GM12864 (cell line): ENCODE measurements around the gene SULT1C4.
"Not testable (repeated sequence)": the region's sequence is repeated elsewhere in the genome, so short reads cannot be mapped to it uniquely, and the experiment has no call there.

Source experiments
- DNase-seq: peaks from one replicate; pipeline ENCODE4 v3.0.0-alpha.2; 2011; ENCODE audit warnings: low read depth
- H3K4me3 ChIP-seq: 2 replicates; pipeline ENCODE4 v1.5.1; 2011; ENCODE audit warnings: mild to moderate bottlenecking, low read depth, low read length, control low read depth
- TF ChIP-seq, protein P1 (sequence below): IDR thresholded peaks from 2 replicates; pipeline ENCODE4 v1.5.1; 2011; ENCODE audit warnings: low read depth, mild to moderate bottlenecking, moderate library complexity, low read length, control low read depth, inconsistent platforms; ENCODE audit errors: missing control alignments

Gene SULT1C4

DNA sequence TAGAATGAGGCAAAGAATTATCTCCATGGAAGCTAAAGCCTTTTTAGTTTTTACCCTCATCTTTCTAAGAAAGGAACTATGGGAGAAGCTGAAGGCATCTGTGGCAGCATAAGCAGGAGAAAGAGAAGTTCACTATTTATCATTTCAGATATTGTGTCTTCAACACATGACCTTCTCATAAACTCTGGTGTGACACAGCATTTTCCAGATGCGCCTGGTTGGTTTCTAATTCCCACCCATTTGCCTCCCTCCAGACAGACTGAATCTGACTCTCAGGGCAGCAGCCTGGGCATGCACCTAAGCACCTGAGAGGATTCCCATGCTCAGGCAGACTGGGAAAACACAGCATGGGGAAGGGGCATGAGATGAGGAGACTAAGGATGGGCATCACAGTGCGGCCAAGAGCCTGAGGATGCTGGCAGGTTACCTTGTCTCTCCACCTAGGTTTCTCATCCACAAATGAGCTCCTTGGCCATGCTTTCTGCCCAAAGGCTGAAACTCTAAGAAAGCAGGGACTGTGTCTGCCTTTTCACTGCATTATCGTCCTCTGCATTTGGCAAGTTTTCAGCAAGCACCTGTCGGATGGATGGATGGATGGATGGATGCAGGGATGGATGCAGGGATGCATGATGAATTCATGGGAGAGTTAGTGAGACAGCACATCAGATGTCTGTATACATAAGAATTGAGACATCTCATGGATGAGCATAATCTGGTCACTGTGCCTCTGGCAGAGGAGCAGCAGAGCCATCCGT is 28.8 kb upstream of the SULT1C4 start:
- DNase-seq = no peak
- no peak overlapping the region for H3K4me3 ChIP-seq
- TF ChIP-seq, protein P1, sequence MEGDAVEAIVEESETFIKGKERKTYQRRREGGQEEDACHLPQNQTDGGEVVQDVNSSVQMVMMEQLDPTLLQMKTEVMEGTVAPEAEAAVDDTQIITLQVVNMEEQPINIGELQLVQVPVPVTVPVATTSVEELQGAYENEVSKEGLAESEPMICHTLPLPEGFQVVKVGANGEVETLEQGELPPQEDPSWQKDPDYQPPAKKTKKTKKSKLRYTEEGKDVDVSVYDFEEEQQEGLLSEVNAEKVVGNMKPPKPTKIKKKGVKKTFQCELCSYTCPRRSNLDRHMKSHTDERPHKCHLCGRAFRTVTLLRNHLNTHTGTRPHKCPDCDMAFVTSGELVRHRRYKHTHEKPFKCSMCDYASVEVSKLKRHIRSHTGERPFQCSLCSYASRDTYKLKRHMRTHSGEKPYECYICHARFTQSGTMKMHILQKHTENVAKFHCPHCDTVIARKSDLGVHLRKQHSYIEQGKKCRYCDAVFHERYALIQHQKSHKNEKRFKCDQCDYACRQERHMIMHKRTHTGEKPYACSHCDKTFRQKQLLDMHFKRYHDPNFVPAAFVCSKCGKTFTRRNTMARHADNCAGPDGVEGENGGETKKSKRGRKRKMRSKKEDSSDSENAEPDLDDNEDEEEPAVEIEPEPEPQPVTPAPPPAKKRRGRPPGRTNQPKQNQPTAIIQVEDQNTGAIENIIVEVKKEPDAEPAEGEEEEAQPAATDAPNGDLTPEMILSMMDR = no peak

DNA sequence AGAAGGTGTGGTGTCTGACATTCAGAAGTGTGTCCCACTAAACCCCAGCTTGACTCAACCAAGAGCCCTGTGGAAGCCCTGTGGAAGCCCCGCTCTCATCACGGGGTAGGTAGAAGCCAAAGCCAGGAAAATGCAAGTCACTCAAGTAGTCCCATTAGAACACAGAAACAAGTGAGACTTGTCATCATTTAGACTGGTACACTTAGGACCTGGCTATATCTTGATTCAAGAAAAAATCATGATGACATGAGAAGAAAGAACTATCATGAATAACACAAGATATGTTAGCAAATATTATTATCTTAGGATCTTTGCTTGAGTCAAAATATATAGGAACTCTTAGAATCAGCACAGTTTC is 28.2 kb upstream of the SULT1C4 start:
- no peak for DNase-seq
- H3K4me3 ChIP-seq = no peak overlapping the region
- TF ChIP-seq, protein P1 = no peak

DNA sequence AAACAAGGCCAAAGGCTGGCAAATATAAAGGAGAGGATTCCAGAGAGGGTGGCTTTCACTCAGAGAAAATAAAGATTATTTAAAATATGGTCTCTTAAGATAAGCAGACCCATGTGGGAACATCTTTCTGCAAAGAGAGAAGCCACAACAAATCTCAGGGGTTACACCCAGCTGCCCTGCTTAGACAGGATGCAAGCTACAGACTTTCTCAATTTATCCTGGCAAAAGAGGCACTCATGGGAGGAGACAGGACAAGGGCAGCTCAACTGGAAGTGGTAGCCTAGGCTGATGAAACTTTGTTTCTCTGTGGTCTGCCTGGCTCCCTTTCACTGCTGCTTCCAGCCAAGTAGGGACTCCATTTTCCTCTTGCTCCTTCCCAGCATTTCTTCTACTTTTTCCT is 25.9 kb upstream of the SULT1C4 start:
- H3K4me3 ChIP-seq = no peak overlapping the region
- DNase-seq = no peak
- TF ChIP-seq, protein P1 = no peak

DNA sequence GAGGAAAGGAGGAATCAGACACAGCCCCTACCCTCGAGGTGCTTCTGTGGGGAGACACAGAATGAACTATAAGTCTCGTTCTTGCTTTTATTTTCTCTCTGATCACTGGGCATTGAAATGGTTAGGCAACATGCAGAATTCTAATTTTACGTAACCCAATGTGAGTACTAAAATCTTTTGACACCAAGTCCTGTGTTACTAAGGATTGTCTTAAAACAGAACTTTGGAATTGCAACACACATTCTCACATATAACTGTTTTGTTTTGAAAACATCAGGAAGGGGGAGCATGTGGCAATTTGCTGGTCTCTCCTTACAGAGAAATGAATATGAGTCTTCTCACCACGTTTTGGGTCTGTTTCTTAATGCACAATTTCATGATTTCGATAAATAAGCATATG is 23.6 kb upstream of the SULT1C4 start:
- no peak for DNase-seq
- no peak overlapping the region for H3K4me3 ChIP-seq
- TF ChIP-seq, protein P1 = no peak

DNA sequence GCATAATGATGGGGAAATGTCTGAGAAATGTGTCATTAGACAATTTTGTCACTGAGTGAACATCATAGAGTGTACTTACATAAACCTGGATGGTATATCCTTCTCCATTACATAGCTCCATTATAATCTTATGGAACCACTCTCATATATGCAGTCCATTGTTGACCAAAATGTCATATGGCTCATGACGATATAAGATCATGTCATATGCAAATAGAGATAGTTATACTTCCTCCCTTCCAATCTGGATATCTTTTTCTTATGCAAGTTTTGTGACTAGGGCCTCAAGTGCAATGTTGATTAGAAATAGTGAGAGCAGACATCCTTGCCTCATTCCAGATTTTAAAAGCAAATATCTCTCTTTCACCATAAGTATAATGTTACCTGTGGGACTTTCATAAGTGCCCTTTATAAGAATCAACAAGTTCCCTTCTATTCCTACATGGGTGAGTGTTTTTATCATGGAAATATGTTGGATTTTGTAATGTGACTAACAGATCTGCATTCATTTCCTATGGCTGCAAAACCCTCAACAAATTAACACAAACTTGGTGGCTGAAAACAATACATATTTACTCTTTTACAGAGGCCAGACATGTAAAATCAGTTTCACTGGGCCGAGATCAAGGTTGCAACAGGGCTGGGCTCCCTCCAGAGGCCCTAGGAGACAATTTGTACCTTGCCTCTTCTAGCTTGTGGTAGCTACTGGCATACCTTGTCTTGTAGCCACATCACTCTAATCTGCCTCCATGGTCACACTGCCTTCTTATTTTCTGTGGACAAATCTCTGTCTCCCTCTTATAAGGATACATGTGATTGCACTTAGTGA is 21.6 kb upstream of the SULT1C4 start:
- TF ChIP-seq, protein P1 = no peak
- DNase-seq = no peak

DNA sequence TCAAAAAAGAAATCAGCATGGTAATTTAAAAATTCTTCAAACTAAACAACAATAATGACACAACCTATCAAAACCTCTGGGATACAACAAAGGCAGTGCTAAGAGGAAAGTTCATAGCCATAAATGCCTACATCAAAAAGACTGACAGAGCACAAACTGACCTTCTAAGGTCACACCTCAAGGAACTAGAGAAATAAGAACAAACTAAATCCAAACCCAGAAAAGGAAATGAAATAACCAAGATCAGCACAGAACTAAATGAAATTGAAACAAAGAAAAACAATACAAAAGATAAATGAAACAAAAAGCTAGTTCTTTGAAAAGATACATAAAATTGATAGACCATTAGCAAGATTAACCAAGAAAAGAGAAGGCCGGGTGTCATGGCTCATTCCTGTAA is 18.4 kb upstream of the SULT1C4 start:
- H3K4me3 ChIP-seq, DNase-seq: not testable (repeated sequence)

More for the DNA sequence above, 21.6 kb upstream of the SULT1C4 start:
- no peak overlapping the region for H3K4me3 ChIP-seq

DNA sequence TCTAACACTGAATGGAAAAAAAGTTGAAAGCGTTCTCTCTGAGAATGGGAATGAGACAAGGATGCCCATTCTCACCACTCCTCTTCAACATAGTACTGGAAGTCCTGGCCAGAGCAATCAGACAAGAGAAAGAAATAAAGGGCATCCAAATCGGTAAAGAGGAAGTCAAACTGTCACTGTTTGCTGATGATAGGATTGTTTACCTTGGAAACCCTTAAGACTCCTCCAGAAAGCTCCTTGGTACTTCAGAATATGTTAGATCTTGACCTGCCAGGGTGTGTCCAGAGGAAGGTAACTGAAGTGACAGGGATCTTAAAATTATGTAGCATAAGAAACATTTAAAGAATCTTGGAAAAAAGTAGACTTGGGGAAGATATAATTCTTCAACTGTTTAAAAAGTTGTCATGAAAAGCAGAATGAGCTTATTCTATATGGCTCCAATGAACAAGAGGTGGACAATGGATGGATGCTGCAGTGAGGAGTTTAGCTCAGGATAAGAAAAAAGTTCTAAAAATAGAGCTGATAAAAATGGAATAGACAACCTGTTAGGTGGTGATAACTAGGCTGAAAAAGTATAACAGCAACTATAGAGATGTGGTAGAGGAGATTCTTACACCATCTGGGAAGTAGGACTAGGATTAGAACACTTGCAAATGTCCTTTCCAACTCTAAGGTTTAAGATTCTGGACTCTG is 16.8 kb upstream of the SULT1C4 start:
- TF ChIP-seq, protein P1 = no peak
- DNase-seq = no peak
- H3K4me3 ChIP-seq = no peak overlapping the region
